ENCODE results near the gene SLC7A1. TPM values are rescaled to one million over a fixed set of nuclear protein-coding genes. Genes with fewer than 3 reads are reported as not detected.

SLC7A1 gene
- total RNA-seq, 4 donors from 2014 or later: 1.6 to 4.6 (median 3.7) TPM

GRCh38 chr13:29591310-29591709 is 4.2 kb downstream of the SLC7A1 start:
- in situ Hi-C loops (cut with MboI; ENCODE audit: low sequenced_read_pairs in 4 of 4): no loop called here
- H3K4me1 ChIP-seq: peaks cover 0 to 4% of the 10 kb centered on the region in 2 donors

GRCh38 chr13:29589967-29590366 is 5.5 kb downstream of the SLC7A1 start:
- Histone ChIP-seq H3K27ac (no peak overlapping the region), H3K27me3 (no peaks in the 10 kb centered on the region), H3K36me3 (no peaks in the 10 kb centered on the region), H3K4me3 (no peak overlapping the region), H3K4me1 (no peaks in the 10 kb centered on the region), H3K9me3 (no peaks in the 10 kb centered on the region)
- ATAC-seq: no peak
- in situ Hi-C loops (cut with MboI; ENCODE audit: low sequenced_read_pairs in 4 of 4) (no loop called here), intact Hi-C loops (cut with DNase I; ENCODE audit: low total_unique reads) (loop anchor here (5.0 to 10.0 kb wide), 4 partner anchors 78 to 875 kb away; partner anchors contain the start of gene SLC46A3)
- TF ChIP-seq, protein P1, sequence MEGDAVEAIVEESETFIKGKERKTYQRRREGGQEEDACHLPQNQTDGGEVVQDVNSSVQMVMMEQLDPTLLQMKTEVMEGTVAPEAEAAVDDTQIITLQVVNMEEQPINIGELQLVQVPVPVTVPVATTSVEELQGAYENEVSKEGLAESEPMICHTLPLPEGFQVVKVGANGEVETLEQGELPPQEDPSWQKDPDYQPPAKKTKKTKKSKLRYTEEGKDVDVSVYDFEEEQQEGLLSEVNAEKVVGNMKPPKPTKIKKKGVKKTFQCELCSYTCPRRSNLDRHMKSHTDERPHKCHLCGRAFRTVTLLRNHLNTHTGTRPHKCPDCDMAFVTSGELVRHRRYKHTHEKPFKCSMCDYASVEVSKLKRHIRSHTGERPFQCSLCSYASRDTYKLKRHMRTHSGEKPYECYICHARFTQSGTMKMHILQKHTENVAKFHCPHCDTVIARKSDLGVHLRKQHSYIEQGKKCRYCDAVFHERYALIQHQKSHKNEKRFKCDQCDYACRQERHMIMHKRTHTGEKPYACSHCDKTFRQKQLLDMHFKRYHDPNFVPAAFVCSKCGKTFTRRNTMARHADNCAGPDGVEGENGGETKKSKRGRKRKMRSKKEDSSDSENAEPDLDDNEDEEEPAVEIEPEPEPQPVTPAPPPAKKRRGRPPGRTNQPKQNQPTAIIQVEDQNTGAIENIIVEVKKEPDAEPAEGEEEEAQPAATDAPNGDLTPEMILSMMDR (IDR thresholded peaks at IDR 0.05 in 4 of 5, conservative IDR thresholded peaks at IDR 0.05 in 1 of 5): no peak
- TF ChIP-seq POLR2A (IDR thresholded peaks at IDR 0.05): no peak
- no peak for DNase-seq

More at GRCh38 chr13:29591310-29591709, 4.2 kb downstream of the SLC7A1 start:
- H3K27me3 ChIP-seq: peaks cover 0 to 3% (median 0%) of the 10 kb centered on the region in 3 donors
- ATAC-seq (no peak), DNase-seq (no peak)
- TF ChIP-seq, protein P1 (IDR thresholded peaks at IDR 0.05 in 4 of 5, conservative IDR thresholded peaks at IDR 0.05 in 1 of 5): no peak
- TF ChIP-seq POLR2A (IDR thresholded peaks at IDR 0.05): no peak
- intact Hi-C loops (cut with DNase I; ENCODE audit: low total_unique reads): loop anchor here (5.0 to 10.0 kb wide), 4 partner anchors 79 to 877 kb away; partner anchors contain the start of gene SLC46A3
- no peaks in the 10 kb centered on the region for H3K9me3 ChIP-seq
- no peak overlapping the region for H3K27ac ChIP-seq
- no peaks in the 10 kb centered on the region for H3K36me3 ChIP-seq
- no peak overlapping the region for H3K4me3 ChIP-seq

- Histone ChIP-seq H3K36me3 (no peaks in the 10 kb centered on the region), H3K4me1 (no peaks in the 10 kb centered on the region), H3K27me3 (no peaks in the 10 kb centered on the region), H3K4me3 (no peak overlapping the region), H3K9me3 (no peaks in the 10 kb centered on the region), H3K27ac (no peak overlapping the region)
- ATAC-seq (no peak), DNase-seq (no peak)
- TF ChIP-seq POLR2A (IDR thresholded peaks at IDR 0.05): no peak
- TF ChIP-seq, protein P1 (IDR thresholded peaks at IDR 0.05 in 4 of 5, conservative IDR thresholded peaks at IDR 0.05 in 1 of 5): no peak
- intact Hi-C loops (cut with DNase I; ENCODE audit: low total_unique reads) (no loop called here), in situ Hi-C loops (cut with MboI; ENCODE audit: low sequenced_read_pairs in 4 of 4) (no loop called here)
These were observed 6.3 kb downstream of the SLC7A1 start for GRCh38 chr13:29589234-29589633.

- intact Hi-C loops (cut with DNase I; ENCODE audit: low total_unique reads) (no loop called here), in situ Hi-C loops (cut with MboI; ENCODE audit: low sequenced_read_pairs in 4 of 4) (no loop called here)
- Histone ChIP-seq H3K4me1 (no peaks in the 10 kb centered on the region), H3K9me3 (no peaks in the 10 kb centered on the region), H3K27me3 (no peaks in the 10 kb centered on the region), H3K27ac (no peak overlapping the region), H3K4me3 (no peak overlapping the region), H3K36me3 (no peaks in the 10 kb centered on the region)
- DNase-seq: no peak
- no peak for TF ChIP-seq POLR2A (IDR thresholded peaks at IDR 0.05)
- no peak for ATAC-seq
These were observed 7.8 kb downstream of the SLC7A1 start for GRCh38 chr13:29587645-29588044.

DNA sequence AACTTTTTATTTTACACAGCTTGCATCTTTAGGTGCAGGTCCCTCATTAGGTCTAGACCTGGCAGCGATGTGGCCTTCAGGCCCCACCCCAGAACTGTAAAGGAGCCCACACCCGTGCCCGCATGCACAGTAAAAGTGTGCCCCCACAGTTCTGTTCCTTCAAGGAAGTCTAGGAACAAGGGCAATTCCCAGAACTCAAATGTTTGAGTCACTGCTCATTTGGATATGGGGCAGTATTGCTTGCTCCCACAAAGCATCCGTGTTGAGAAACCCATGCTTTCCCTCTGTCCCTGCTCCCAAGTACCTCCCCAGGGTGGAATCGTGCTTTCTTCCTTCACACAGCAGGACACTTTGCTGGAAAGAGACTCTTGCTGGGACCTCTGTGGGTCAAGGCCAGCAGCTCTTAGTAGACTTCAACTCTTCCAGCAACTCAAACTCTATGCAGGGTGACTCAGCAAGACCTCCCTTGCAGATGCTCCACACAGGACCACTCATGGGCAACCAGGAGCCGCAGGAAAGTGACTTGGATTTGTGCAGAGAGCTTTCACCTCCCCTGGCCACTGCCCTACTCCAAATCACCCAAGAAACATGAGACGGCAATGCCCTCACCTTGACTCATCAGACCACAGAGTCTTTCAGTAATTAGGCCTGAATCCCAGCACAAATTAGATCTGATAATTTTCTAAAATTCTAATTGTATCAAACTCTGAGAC is 12.3 kb downstream of the SLC7A1 start:
- Histone ChIP-seq H3K4me1 (peaks cover 0 to 4% of the 10 kb centered on the region in 2 donors), H3K9me3 (no peaks in the 10 kb centered on the region), H3K36me3 (no peaks in the 10 kb centered on the region), H3K27me3 (no peaks in the 10 kb centered on the region), H3K4me3 (no peak overlapping the region), H3K27ac (no peak overlapping the region)
- in situ Hi-C loops (cut with MboI; ENCODE audit: low sequenced_read_pairs in 4 of 4) (no loop called here), intact Hi-C loops (cut with DNase I; ENCODE audit: low total_unique reads) (no loop called here)
- TF ChIP-seq, protein P1 (IDR thresholded peaks at IDR 0.05 in 4 of 5, conservative IDR thresholded peaks at IDR 0.05 in 1 of 5): no peak
- no peak for TF ChIP-seq POLR2A (IDR thresholded peaks at IDR 0.05)
- ATAC-seq: no peak
- no peak for DNase-seq
